Liver (tissue), 3 donors: ENCODE results near the gene ZNF436.
A peak's percentile ranks its signal among the peaks of the same experiment; 100 is the strongest.

Experiments
- FOXA1 ChIP-seq: IDR thresholded peaks from 2 replicates; pipeline ENCODE4 v1.6.1; 2016; ENCODE audit warnings: antibody characterized with exemption
- JUND ChIP-seq, 2 donors: IDR thresholded peaks; 2 replicates each; pipeline ENCODE4 v1.6.1; 2016; ENCODE audit warnings: antibody characterized with exemption in 2 of 2
- RAD21 ChIP-seq, 2 donors: IDR thresholded peaks; 2 replicates each; pipeline ENCODE4 v1.6.1; 2016; ENCODE audit warnings: antibody characterized with exemption in 2 of 2, mild to moderate bottlenecking in 2 of 2
- RXRA ChIP-seq, 2 donors: IDR thresholded peaks; 2 replicates each; pipeline ENCODE4 v1.6.1; 2017 to 2018; ENCODE audit warnings: antibody characterized with exemption in 2 of 2, mild to moderate bottlenecking in 1 of 2
- SP1 ChIP-seq: IDR thresholded peaks from 2 replicates; pipeline ENCODE4 v1.6.1; 2018; ENCODE audit warnings: antibody characterized with exemption, mild to moderate bottlenecking
- TF ChIP-seq, protein P1 (sequence below): IDR thresholded peaks from 2 replicates; pipeline ENCODE4 v1.6.1; 2016; ENCODE audit warnings: antibody characterized with exemption, mild to moderate bottlenecking
- TF ChIP-seq, protein P2 (sequence below): fragments of 150-350 bp; IDR thresholded peaks from 2 replicates; pipeline ENCODE4 v1.5.1; 2017; ENCODE audit warnings: improper control_type of control experiment, low read depth, low read length; ENCODE audit not compliant: missing input control
- TF ChIP-seq, protein P3 (sequence below): IDR thresholded peaks from 2 replicates; pipeline ENCODE4 v1.6.1; 2016; ENCODE audit warnings: antibody characterized with exemption
- TF ChIP-seq, protein P4 (sequence below): IDR thresholded peaks from 2 replicates; pipeline ENCODE4 v1.6.1; 2016; ENCODE audit warnings: antibody characterized with exemption
- donor health status: healthy.
- donor health status: healthy.

DNA sequence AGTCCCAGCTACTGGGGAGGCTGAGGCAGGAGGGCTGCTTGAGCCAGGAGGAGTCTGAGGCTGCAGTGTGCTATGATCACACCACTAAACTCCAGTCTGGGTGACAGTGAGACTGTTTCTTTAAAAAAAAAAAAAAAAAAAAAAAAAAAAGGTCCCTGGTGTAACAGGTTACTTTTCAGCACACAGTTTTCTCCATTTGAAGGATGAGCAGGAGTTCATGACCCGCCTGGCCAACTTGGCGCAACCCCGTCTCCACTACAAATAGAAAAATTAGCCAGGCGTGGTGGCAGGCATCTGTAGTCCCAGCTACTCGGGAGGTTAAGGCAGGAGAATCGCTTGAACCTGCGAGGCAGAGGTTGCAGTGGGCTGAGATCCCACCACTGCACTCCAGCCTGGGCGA, 37.9 kb downstream of the ZNF436 start:
- TF ChIP-seq, protein P1, sequence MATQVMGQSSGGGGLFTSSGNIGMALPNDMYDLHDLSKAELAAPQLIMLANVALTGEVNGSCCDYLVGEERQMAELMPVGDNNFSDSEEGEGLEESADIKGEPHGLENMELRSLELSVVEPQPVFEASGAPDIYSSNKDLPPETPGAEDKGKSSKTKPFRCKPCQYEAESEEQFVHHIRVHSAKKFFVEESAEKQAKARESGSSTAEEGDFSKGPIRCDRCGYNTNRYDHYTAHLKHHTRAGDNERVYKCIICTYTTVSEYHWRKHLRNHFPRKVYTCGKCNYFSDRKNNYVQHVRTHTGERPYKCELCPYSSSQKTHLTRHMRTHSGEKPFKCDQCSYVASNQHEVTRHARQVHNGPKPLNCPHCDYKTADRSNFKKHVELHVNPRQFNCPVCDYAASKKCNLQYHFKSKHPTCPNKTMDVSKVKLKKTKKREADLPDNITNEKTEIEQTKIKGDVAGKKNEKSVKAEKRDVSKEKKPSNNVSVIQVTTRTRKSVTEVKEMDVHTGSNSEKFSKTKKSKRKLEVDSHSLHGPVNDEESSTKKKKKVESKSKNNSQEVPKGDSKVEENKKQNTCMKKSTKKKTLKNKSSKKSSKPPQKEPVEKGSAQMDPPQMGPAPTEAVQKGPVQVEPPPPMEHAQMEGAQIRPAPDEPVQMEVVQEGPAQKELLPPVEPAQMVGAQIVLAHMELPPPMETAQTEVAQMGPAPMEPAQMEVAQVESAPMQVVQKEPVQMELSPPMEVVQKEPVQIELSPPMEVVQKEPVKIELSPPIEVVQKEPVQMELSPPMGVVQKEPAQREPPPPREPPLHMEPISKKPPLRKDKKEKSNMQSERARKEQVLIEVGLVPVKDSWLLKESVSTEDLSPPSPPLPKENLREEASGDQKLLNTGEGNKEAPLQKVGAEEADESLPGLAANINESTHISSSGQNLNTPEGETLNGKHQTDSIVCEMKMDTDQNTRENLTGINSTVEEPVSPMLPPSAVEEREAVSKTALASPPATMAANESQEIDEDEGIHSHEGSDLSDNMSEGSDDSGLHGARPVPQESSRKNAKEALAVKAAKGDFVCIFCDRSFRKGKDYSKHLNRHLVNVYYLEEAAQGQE: no peak
- TF ChIP-seq, protein P2, sequence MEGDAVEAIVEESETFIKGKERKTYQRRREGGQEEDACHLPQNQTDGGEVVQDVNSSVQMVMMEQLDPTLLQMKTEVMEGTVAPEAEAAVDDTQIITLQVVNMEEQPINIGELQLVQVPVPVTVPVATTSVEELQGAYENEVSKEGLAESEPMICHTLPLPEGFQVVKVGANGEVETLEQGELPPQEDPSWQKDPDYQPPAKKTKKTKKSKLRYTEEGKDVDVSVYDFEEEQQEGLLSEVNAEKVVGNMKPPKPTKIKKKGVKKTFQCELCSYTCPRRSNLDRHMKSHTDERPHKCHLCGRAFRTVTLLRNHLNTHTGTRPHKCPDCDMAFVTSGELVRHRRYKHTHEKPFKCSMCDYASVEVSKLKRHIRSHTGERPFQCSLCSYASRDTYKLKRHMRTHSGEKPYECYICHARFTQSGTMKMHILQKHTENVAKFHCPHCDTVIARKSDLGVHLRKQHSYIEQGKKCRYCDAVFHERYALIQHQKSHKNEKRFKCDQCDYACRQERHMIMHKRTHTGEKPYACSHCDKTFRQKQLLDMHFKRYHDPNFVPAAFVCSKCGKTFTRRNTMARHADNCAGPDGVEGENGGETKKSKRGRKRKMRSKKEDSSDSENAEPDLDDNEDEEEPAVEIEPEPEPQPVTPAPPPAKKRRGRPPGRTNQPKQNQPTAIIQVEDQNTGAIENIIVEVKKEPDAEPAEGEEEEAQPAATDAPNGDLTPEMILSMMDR: no peak
- TF ChIP-seq JUND (IDR thresholded peaks at IDR 0.05) (no peak), RXRA (IDR thresholded peaks at IDR 0.05) (peak; percentile 55 to 74), FOXA1 (no peak), RAD21 (IDR thresholded peaks at IDR 0.05) (no peak), SP1 (peak; percentile 42)
- TF ChIP-seq, protein P3, sequence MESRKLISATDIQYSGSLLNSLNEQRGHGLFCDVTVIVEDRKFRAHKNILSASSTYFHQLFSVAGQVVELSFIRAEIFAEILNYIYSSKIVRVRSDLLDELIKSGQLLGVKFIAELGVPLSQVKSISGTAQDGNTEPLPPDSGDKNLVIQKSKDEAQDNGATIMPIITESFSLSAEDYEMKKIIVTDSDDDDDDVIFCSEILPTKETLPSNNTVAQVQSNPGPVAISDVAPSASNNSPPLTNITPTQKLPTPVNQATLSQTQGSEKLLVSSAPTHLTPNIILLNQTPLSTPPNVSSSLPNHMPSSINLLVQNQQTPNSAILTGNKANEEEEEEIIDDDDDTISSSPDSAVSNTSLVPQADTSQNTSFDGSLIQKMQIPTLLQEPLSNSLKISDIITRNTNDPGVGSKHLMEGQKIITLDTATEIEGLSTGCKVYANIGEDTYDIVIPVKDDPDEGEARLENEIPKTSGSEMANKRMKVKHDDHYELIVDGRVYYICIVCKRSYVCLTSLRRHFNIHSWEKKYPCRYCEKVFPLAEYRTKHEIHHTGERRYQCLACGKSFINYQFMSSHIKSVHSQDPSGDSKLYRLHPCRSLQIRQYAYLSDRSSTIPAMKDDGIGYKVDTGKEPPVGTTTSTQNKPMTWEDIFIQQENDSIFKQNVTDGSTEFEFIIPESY: no peak
- TF ChIP-seq, protein P4, sequence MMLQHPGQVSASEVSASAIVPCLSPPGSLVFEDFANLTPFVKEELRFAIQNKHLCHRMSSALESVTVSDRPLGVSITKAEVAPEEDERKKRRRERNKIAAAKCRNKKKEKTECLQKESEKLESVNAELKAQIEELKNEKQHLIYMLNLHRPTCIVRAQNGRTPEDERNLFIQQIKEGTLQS: no peak
